COLO829 (cell line): ENCODE results near the gene DZIP3.
A peak's percentile ranks its signal among the peaks of the same experiment; 100 is the strongest.

Experiments
- DNase-seq: peaks from one replicate; pipeline ENCODE4 v3.0.0; 2012; ENCODE audit warnings: low spot score

DZIP3 gene

DNA sequence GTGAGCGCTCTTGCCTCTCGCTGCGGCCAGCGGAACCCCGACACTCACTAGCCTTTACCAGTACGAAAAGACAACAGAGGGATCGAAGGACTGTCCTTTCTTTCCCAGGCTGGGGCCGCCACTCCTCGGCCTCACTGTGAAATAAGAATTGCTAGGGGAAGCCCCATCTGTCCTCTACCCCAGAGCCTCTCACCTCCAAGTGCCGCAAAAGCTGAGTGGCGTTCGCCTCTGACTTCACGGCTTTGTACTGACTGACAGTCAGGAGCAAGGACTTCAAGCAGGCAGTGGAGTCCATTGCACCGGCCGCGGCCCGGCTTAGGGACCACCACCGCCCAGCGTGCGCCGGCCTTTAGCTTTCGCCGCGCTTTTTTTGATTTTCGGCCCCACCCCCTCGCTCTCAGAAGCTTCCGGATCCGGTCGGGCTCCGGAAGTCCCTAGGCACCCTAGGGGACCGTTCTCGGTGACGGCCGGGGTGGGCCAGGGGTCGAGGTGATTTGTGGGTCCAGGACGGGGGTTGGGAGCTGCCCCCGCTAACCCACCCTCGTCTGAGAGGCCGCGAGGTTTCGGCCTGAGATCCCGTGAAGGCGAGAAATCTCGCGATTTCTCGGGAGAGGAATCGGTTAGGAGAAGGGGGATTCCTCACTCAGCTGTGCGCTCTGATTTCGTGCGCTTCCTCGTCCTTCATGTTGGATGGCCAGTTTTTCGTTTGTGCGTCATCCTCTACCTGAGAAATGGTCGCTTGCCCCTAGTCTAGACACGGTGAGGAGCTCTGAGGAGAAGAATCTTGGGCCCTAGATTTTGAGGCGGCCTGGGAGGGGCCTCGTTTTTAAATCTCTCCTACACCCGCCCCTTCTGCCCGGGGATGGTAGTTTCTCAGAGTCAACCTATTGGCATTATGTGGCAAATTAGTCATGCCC lies at the start of gene DZIP3, which contains the start of gene CIP2A:
DZIP3 (plus strand) TSS at position 642 of the 917 bp plus-strand sequence. CDS start 15,685 bp downstream, outside the sequence.
CIP2A (minus strand) TSS at position 358 of the 917 bp plus-strand sequence; CDS start at position 295, 63 bp downstream.
- DNase-seq = peak; percentile 93

DNA sequence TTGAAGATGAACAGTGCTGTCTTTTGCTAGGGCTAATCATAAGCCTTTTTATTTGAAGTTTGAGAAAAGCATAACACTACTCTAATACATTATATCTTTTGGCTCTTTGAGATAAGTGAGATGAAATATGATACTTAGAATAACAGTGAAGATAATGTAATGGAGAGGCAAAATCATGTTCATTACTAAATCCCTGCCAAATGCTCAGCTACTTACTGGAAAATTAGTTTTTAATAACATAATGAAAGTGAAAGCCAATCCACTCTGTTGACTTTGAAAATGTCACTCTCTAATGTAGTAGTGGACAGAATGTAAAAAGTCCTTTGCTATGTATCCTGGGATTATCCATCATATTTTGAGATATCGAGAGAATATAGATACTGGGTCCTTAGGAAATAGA lies 43.3 kb upstream of the DZIP3 start:
- no peak for DNase-seq

DNA sequence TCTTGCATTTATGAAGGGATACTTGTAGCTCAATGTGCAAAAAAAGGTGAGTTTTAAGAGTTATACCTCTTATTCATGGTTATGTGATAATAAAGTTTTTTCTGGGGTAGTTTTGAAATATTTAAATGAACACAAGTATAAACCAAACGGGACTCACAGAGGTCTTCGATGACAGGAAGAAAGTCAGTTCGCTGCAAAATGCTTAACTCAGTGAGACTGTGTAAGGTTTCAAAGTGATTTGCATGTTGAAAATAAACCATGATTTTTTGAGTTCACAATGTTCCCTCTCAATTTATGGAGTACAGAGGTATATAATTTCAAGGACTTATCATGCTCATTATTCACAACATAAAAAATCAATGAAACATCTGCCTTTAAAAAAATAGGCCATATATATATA lies 42.8 kb upstream of the DZIP3 start:
- no peak for DNase-seq

- no peak for DNase-seq
These were observed 41.2 kb upstream of the DZIP3 start for GRCh38 chr3:108548304-108548703.

DNA sequence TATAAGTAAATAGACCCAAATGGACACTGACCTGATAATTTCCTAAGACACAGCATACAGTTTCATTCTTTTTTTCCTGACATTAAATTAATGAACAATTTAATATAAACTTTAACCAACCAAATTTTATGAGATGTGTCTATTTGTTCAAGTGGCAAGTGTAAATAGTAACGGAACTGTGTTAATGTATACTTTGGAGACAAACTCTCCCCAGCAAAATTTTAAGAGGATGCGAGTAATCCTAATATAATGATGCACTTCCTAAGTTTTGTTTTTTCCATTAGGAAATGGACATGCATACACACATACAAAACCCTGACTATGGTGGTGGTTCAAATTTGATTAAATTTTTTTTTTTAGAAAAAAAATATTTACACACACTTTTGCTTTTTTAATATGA lies 40.6 kb upstream of the DZIP3 start:
- no peak for DNase-seq

DNA sequence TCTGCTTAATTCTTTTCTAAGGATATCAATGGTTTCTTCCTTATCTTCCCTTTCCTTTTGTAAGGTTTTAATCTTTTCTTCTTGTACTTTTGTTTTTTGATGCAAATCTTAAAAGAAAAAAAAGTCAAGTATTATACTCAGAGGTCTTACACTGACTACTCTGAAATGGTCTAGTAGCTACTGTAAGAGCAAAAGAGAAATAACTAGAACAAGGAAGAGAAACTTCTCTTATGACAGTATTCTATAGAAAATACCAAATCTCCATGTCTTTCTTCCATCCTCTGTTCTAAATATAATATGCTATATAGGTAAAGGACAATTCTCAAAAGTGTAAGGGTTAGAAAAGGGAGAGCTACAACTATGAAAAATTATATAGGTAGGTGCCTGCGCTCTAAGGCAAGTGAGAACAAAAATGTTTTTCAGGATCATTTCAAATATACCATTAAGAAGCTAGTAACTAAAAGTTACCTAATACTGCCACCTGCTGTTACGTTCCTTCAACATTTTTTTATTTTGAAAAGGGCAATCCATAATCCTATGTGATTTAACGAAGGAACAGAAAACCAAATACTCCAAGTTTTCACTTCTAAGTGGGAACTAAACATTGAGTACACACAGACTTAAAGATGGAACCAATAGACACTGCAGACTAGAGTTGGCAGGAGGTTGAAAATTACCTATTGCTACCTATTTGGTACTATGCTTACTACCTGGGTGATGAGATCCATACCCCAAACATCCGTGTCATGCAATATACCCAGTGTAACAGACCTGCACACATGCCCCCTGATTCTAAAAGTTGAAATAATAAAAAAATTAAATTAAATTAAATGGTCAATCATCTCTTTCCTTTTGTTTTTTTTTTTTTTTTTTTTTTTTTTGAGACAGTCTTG lies 37.0 kb upstream of the DZIP3 start:
- DNase-seq = peak; percentile 57

DNA sequence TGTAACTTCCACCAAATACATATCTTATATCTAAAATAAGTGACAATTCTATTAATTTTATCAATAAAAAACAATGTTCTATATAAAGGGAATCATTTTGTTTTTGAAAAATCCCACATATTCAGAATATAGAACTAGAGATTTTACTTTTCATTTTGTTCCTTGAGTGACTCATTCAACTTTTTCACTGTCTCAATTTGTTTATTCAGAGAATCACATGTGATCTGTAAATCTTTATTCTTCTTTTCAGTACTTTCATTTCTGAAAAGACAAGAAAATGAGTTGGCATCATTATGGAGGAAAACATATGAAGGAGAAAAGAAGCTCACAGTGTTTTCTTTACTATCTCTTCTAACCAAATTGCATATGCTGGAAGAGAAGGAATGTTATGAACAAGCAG lies 35.3 kb upstream of the DZIP3 start:
- DNase-seq = no peak

GRCh38 chr3:108554913-108555571 lies 34.5 kb upstream of the DZIP3 start:
- DNase-seq = no peak

DNA sequence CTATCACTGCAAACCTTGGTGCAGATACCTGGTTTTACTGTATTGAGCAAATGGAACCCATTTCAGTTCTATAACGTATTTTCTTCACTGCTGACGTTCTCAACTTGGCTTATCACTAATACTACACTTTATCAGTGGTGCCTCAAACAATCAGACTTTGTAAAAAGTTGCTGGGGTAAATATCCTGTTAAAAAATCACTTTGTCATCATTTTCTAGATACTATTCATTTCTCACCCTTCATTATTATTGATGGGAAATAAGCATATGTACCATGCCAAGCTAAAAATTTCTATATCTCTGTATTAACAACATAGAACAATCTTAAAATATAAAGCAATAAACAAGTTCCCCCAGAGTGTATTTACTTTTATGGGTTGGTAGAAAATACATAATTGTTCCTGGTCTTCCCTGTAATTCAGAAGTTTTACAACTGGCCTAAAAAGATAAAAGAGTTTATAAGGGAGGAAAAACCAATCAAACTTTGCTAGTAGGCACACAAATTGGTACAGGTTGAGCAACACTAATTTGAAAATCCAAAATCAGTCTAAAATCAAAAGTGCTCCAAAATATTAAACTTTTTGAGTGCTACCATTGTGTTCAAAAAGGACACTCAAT lies 33.4 kb upstream of the DZIP3 start:
- no peak for DNase-seq

DNA sequence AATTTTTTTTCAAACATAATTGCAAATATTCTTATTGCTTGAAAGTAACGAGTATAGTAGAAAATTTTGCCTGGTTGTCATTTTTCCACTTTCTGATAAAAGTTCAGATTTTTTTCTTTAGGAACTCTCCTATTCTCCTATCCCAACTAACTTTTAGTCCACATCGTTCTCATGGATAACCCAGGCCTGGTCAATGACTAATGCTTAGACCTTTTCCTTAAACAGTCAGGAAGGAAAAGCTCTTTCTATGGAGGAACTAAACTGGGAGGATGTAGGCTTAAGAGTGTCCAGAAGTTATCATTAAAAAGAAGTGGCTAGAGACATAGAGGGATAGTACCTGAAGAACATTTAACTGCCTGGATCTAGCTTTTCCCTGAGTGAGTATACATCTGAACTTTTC lies 27.0 kb upstream of the DZIP3 start:
- DNase-seq = no peak

DNA sequence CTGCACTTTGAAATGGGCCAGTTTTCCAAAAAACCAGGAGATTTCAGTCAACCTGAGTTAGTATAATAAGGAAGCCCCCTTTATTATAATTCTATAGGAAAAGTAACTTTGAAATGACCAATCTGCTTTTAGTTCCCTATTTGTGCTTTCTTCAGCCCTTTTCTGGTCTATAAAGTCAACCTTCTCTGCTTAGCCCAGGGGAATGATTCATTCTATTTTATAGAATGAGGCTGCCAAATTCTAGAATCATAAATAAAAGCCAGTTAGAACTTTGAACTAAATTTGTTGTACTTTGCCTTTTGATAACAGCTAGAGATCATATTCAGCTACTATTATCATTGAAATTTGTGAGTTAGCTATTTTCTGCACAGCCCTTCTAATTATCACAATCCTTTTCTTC lies 25.0 kb upstream of the DZIP3 start:
- no peak for DNase-seq

- no peak for DNase-seq
These were observed 24.0 kb upstream of the DZIP3 start for GRCh38 chr3:108565506-108565905.

- DNase-seq = no peak
These were observed 22.9 kb upstream of the DZIP3 start for GRCh38 chr3:108566599-108566998.

- DNase-seq = no peak
These were observed 20.2 kb upstream of the DZIP3 start for GRCh38 chr3:108569336-108569735.

GRCh38 chr3:108578064-108578463 lies 11.5 kb upstream of the DZIP3 start:
- no peak for DNase-seq

DNA sequence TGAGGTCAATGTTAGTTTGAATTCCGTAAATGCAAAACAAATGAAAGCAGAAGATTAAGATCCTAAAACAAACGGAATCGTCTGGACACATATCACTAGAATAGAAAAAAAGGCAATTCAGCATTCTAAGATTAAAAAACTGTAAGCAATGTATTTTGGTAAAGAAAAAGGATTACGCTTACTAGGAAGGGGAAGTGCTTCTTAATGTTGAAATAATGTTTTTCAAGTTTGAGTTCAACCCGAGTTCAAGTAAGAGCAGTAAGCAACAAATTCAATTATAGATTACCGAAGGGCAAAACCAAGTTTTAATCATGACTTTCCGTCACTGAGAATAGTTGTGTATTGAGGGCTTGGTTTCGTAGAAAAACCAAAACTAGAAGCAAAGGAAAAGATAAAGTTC lies 921 bp upstream of the DZIP3 start:
- no peak for DNase-seq

DNA sequence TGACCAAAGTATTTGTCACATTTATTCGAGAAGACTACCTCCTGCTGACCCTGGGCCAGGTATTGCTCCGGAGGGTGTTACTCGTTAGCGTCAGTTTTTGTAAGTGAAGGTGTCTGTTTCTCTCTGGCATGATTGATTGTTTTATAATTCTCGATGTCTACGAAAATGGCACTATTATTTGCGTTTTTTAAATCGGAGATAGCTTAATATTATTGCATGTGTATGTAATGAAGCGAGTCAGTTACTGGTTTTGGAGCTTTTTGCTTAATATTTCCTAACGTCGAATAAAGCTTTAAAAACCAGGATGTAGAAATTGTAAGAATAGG lies 439 bp downstream of the DZIP3 start:
- no peak for DNase-seq

- peak; percentile 21 for DNase-seq
These were observed 938 bp downstream of the DZIP3 start for GRCh38 chr3:108590460-108590859.

GRCh38 chr3:108595321-108595720 lies 5.8 kb downstream of the DZIP3 start:
- no peak for DNase-seq

GRCh38 chr3:108598375-108598774 lies 8.9 kb downstream of the DZIP3 start:
- DNase-seq = no peak

DNA sequence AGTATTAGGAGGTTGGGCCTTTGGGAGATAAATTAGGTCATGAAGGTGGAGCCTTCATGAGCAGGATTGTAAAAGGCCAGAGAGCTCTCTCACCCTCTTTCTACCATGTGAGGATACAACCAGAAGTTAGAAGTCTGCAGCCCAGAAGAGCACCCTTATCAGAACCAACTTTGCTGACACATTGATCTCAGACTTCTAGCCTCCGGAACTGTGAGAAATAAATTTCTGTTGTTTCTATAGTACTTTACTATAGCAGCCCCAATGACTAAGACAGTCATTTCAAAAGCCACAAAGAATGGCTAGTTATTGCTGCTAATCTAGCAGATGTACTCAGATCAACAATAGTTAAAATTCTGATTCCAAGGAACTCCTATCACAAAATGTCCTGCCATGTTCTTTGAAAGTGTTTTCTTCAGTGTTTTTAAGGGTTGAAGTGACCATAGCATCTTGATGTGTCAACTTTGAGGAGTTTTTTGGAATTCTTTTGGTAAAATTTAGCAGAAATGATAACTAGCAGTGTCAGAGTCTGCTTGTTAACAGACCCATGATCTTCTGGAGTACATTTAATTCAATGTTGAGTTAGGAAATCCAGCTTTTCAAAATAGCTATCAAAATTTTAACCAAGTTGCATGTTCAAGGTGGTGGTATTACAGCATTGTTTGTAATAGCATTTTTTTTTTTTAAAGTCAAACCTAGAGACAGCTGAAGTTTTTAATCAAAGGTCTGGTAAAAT lies 10.3 kb downstream of the DZIP3 start:
- DNase-seq = no peak
